Right cardiac atrium (tissue), 5 donors: ENCODE results near the gene CPLX1. TPM values are rescaled to one million over a fixed set of nuclear protein-coding genes. Genes with fewer than 3 reads are reported as not detected.

Experiments used
- ATAC-seq, 2 donors: fragments of 200-7000 bp; cut with Tn5 transposase; one replicate each; pipeline versions ENCODE4 v1.8.0 to v1.9.1; 2020; ENCODE audit warnings: moderate library complexity in 2 of 2, mild to moderate bottlenecking in 1 of 2
- DNase-seq, 3 donors: peaks; one replicate each; pipeline ENCODE4 v3.0.0-alpha.2; 2020
- H3K27ac ChIP-seq: one replicate; pipeline ENCODE4 v1.5.1; 2013; ENCODE audit warnings: mild to moderate bottlenecking, low read length, control low read depth, moderate library complexity
- H3K27me3 ChIP-seq: one replicate; pipeline ENCODE4 v1.6.1; 2013; ENCODE audit not compliant: control insufficient read depth, insufficient read depth
- H3K4me1 ChIP-seq: one replicate; pipeline ENCODE4 v1.6.1; 2013; ENCODE audit warnings: low read length; ENCODE audit not compliant: control insufficient read depth, insufficient read depth
- H3K4me3 ChIP-seq: one replicate; pipeline ENCODE4 v1.5.1; 2013; ENCODE audit warnings: low read length, control low read depth
- H3K9me3 ChIP-seq: one replicate; pipeline ENCODE4 v1.6.1; 2013; ENCODE audit warnings: low read length; ENCODE audit not compliant: control insufficient read depth
- WGBS: extraction: QIAGEN DNeasy Blood & Tissue Kit; methylation state at CpG from one replicate; pipeline ENCODE4 v1.1.7; 2013; 5-methylcytosine and 5-hydroxymethylcytosine counted together
- intact Hi-C, 4 donors: fragments of 100-400 bp; cut with DNase I; formaldehyde crosslinking; loops; one replicate each; pipeline versions ENCODE4 v1.11.0 to v1.14.0; 2022 to 2023
- polyA plus RNA-seq: library from polyadenylated mRNA; stranded (reverse); fragments of 200-250 nt; gene quantifications from one replicate; pipeline ENCODE4 v1.2.3, GENCODE V29; 2013
- total RNA-seq, 4 donors: library from RNA; stranded (reverse); fragmentation: NEBNext Ultra II Directional; extraction: Animal tissue kit (Norgen Biotek cat#: 25700); gene quantifications; one replicate each; pipeline ENCODE4 v1.2.1, GENCODE V29; 2021
- donor health status: healthy with polysubstance abuse.
- donor health status: DM: no; HTN: yes; CAD: no.
- donor health status: DM: no; HTN: no; CAD: no.
- donor health status: DM: no; HTN: yes; CAD: no; lungs with severe emphysema.
- donor health status: DM: yes; HTN: yes; CAD: no.

CPLX1 gene
- total and polyA plus RNA-seq, 5 donors: 2.1 to 9.3 (median 5.4) TPM

GRCh38 chr4:866068-866760, 40.3 kb upstream of the CPLX1 start:
- H3K27me3 ChIP-seq: no peaks in the 10 kb centered on the region
- intact Hi-C loops: no loop called here
- DNase-seq: peak in 1 of 3 donors; percentile 26
- H3K9me3 ChIP-seq: no peaks in the 10 kb centered on the region
- H3K4me3 ChIP-seq: no peak overlapping the region
- peak; percentile 4 to 6 for ATAC-seq
- 93% methylated on average over 24 of the region's 24 CpGs for WGBS
- no peak overlapping the region for H3K27ac ChIP-seq
- no peaks in the 10 kb centered on the region for H3K4me1 ChIP-seq

GRCh38 chr4:865572-865971, 39.6 kb upstream of the CPLX1 start:
- Histone ChIP-seq H3K9me3 (no peaks in the 10 kb centered on the region), H3K4me3 (no peak overlapping the region), H3K4me1 (no peaks in the 10 kb centered on the region), H3K27ac (no peak overlapping the region), H3K27me3 (no peaks in the 10 kb centered on the region)
- 91% methylated on average over 18 of the region's 18 CpGs for WGBS
- intact Hi-C loops: no loop called here
- DNase-seq (peak in 1 of 3 donors; percentile 55), ATAC-seq (peak; percentile 17 to 20)

DNA sequence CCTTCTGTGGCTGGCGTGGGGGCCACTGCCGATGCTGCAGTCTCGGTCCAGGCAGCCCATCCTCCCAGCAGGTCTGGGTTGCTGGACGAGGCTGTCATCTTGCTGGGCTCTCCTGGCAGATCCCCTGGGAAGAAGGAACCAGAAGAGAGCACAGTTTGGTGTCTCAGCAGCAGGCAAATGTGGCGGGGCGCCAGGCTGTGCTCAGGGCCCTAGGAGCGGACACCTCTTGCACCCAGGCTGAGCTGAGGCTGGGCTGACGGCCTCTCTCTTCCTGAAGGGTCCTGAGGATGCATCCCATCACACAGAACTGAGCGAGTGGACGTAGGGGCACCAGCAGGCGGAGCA, 39.2 kb upstream of the CPLX1 start:
- no peak overlapping the region for H3K27ac ChIP-seq
- H3K4me1 ChIP-seq: no peaks in the 10 kb centered on the region
- no peak overlapping the region for H3K4me3 ChIP-seq
- DNase-seq: peak in 2 of 3 donors; percentile 11 to 46
- 95% methylated on average over 11 of the region's 11 CpGs for WGBS
- peak in 1 of 2 donors; percentile 8 for ATAC-seq
- no peaks in the 10 kb centered on the region for H3K27me3 ChIP-seq
- no peaks in the 10 kb centered on the region for H3K9me3 ChIP-seq
- intact Hi-C loops: no loop called here

- no peak for ATAC-seq
- Histone ChIP-seq H3K27ac (no peak overlapping the region), H3K9me3 (no peaks in the 10 kb centered on the region), H3K27me3 (no peaks in the 10 kb centered on the region), H3K4me1 (no peaks in the 10 kb centered on the region), H3K4me3 (no peak overlapping the region)
- peak in 2 of 3 donors; percentile 11 to 44 for DNase-seq
- intact Hi-C loops: no loop called here
- WGBS: 96% methylated on average over 42 of the region's 42 CpGs
Measured at GRCh38 chr4:864456-865120, 38.7 kb upstream of the CPLX1 start.

- no peaks in the 10 kb centered on the region for H3K4me1 ChIP-seq
- H3K9me3 ChIP-seq: no peaks in the 10 kb centered on the region
- DNase-seq (peak in 2 of 3 donors; percentile 4 to 36), ATAC-seq (no peak)
- 98% methylated on average over 21 of the region's 21 CpGs for WGBS
- H3K27me3 ChIP-seq: no peaks in the 10 kb centered on the region
- intact Hi-C loops: no loop called here
- H3K4me3 ChIP-seq: no peak overlapping the region
- H3K27ac ChIP-seq: no peak overlapping the region
Measured at GRCh38 chr4:860561-860960, 34.6 kb upstream of the CPLX1 start.

GRCh38 chr4:859496-859895, 33.6 kb upstream of the CPLX1 start:
- intact Hi-C loops: no loop called here
- no peaks in the 10 kb centered on the region for H3K9me3 ChIP-seq
- DNase-seq: peak in 1 of 3 donors; percentile 3
- no peaks in the 10 kb centered on the region for H3K4me1 ChIP-seq
- no peak overlapping the region for H3K27ac ChIP-seq
- no peaks in the 10 kb centered on the region for H3K27me3 ChIP-seq
- 93% methylated on average over 13 of the region's 13 CpGs for WGBS
- H3K4me3 ChIP-seq: no peak overlapping the region
- no peak for ATAC-seq

DNA sequence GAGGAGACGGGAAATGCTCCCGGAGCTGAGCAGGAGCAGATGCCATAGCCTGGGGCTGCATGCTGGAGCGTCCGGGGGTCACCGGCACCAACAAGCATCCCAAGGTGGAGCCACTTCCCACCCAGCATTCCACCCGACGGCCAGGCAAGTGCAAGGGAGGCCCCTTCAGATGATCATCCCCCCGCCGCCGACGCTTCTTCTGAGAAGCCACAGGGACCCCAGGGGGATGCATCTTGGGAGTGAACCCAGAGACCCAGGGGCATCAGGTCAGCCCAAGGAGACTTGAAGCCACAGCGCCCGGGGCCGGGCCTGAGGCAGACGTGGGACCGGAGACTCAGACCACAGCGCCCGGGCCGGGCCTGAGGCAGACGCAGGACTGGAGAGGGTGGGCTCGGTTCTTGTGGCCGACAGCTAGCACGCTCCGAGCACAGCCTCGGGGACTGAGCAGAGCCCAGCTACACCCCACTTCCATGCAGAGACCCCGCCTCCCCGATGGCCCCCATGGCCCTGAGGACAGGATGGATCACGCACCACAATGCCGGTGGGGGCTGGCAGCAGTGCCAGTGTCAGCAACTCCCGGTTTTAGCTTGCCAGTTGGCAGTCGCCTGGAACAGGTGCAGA, 33.0 kb upstream of the CPLX1 start:
- no peaks in the 10 kb centered on the region for H3K27me3 ChIP-seq
- H3K9me3 ChIP-seq: no peaks in the 10 kb centered on the region
- 95% methylated on average over 31 of the region's 31 CpGs for WGBS
- no peak overlapping the region for H3K4me3 ChIP-seq
- ATAC-seq: peak; percentile 20 to 42
- intact Hi-C loops: no loop called here
- H3K4me1 ChIP-seq: no peaks in the 10 kb centered on the region
- peak in 2 of 3 donors; percentile 10 to 49 for DNase-seq
- no peak overlapping the region for H3K27ac ChIP-seq

- Histone ChIP-seq H3K4me1 (no peaks in the 10 kb centered on the region), H3K27me3 (no peaks in the 10 kb centered on the region), H3K9me3 (no peaks in the 10 kb centered on the region), H3K27ac (no peak overlapping the region), H3K4me3 (no peak overlapping the region)
- DNase-seq (peak in 2 of 3 donors; percentile 7 to 37), ATAC-seq (no peak)
- WGBS: 95% methylated on average over 17 of the region's 17 CpGs
- intact Hi-C loops: no loop called here
Measured at GRCh38 chr4:858041-858481, 32.1 kb upstream of the CPLX1 start.

- Histone ChIP-seq H3K4me3 (no peak overlapping the region), H3K27me3 (no peaks in the 10 kb centered on the region), H3K27ac (no peak overlapping the region), H3K9me3 (no peaks in the 10 kb centered on the region), H3K4me1 (no peaks in the 10 kb centered on the region)
- no peak for ATAC-seq
- DNase-seq: peak in 1 of 3 donors; percentile 21
- WGBS: 93% methylated on average over 11 of the region's 11 CpGs
- intact Hi-C loops: no loop called here
Measured at GRCh38 chr4:857461-857860, 31.5 kb upstream of the CPLX1 start.

DNA sequence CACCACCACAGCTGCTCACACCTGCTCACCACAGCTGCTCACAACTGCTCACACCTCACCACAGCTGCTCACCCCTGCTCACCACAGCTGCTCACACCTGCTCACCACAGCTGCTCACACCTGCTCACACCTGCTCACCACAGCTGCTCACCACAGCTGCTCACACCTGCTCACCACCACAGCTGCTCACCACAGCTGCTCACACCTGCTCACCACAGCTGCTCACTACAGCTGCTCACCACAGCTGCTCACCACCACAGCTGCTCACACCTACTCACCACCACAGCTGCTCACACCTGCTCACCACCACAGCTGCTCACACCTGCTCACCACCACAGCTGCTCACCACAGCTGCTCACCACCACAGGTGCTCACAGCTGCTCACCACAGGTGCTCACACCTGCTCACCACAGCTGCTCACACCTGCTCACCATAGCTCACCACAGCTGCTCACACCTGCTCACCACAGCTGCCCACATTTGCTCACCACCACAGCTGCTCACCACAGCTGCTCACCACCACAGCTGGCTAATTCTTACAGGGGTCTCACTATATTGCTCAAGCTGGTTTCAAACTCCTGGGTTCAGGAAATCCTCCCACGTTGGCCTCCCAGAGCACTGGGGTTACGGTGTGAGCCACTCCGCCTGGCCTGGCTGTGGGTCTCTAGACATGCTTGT, 30.4 kb upstream of the CPLX1 start:
- Histone ChIP-seq H3K9me3 (no peaks in the 10 kb centered on the region), H3K27ac (no peak overlapping the region), H3K4me3 (no peak overlapping the region), H3K4me1 (no peaks in the 10 kb centered on the region), H3K27me3 (no peaks in the 10 kb centered on the region)
- DNase-seq: peak in 1 of 3 donors; percentile 5
- WGBS: 98% methylated on average over 3 of the region's 3 CpGs
- ATAC-seq: no peak
- intact Hi-C loops: no loop called here

DNA sequence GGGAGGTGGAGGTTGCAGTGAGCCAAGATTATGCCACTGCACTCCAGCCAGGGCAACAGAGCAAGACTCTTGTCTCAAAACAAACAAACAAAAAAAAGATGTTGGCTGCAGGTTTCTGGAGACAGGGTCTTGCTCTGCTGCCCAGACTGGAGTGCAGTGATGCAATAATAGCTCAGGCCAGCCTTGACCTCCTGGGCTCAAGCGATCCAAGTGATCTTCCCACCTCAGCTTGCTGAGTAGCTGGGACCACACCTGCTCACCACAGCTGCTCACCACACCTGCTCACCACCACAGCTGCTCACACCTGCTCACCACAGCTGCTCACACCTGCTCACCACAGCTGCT, 29.9 kb upstream of the CPLX1 start:
- ATAC-seq (no peak), DNase-seq (no peak)
- WGBS: 57% methylated on average over 1 of the region's 1 CpG
- H3K4me1 ChIP-seq: no peaks in the 10 kb centered on the region
- H3K27ac ChIP-seq: no peak overlapping the region
- intact Hi-C loops: no loop called here
- H3K4me3 ChIP-seq: no peak overlapping the region
- no peaks in the 10 kb centered on the region for H3K9me3 ChIP-seq
- H3K27me3 ChIP-seq: no peaks in the 10 kb centered on the region
